Measurements from ENCODE around the gene UBR1.

- TF ChIP-seq CTCF (IDR thresholded peaks at IDR 0.05), result no peak
- no peak for TF ChIP-seq EZH2 (IDR thresholded peaks at IDR 0.05)
These were observed 620 bp upstream of the UBR1 start for GRCh38 chr15:43106486-43106829.
